UCSD-AML1 (cell line): ENCODE data around the gene DFFA.
"Not testable (repeated sequence)": the region's sequence is repeated elsewhere in the genome, so short reads cannot be mapped to it uniquely, and the experiment has no call there.

Source experiments
- DNase-seq: peaks from one replicate; lab custom pipeline; 2025; ENCODE audit not compliant: unreplicated experiment; lab: John Stamatoyannopoulos, UW

The DFFA gene

DNA sequence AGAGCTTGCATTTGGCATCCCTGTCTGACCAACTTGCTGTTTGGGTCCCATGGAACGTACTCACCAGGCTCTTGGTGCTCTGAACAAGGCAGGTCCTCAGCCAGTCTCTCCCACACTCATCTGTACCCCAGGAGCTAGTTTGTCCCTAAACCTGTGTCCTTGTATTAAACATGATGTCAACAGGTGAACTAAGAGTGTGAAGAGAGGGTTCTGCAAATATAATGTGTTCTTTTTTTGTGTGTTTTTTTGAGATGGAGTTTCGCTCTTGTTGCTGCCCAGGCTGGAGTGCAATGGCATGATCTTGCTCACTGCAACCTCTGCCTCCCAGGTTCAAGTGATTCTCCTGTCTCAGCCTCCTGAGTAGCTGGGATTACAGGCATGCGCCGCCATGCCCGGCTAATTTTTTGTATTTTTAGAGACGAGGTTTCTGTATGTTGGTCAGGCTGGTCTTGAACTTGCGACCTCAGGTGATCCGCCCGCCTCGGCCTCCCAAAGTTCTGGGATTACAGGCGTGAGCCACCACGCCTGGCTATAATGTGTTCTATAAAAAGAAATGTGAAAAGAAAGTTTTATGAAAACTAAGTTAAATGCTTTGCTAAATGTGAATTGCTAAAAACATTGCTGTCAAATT, 33.8 kb upstream of the DFFA start:
- DNase-seq: not testable (repeated sequence)

DNA sequence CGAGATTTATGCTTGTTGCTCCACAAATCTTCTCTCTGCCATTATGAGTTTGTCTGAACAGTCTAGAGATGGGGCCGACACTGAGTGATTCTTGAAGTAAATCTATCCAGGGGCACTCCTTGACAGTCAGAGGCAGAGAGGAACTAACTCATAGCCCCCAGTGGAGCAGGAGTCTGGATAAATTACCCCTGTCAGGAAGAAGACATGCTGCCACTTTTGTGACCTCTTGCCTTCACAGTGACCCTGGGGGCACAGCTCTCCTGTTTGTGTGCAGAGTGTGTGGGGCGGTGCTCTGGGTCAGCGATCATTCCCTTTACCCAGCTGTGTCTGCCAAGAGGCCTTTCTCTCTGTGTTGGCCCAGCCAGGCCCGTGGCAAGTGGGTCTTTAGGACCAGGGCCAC, 31.9 kb upstream of the DFFA start:
- no peak for DNase-seq

DNA sequence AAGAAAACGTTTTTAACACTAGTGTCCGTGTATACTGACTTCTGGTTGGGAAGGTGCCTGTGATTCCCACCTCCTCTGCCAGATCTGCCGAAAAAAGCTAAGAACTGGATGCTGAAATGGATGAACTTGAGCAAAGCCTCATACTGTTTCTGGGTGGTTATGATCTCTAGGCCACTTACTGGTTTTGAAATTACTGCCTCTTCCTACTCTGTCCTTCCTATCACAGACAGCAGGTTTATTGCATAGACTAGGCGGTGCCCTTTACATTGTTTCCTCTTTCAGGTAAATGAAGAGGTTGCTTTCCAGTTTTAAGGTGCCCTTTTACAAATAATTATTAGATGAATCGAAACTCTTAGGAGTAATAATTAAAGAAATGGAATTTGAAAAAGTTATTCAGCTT, 29.9 kb upstream of the DFFA start:
- no peak for DNase-seq

GRCh38 chr1:10498231-10498630, 25.9 kb upstream of the DFFA start:
- DNase-seq: no peak

DNA sequence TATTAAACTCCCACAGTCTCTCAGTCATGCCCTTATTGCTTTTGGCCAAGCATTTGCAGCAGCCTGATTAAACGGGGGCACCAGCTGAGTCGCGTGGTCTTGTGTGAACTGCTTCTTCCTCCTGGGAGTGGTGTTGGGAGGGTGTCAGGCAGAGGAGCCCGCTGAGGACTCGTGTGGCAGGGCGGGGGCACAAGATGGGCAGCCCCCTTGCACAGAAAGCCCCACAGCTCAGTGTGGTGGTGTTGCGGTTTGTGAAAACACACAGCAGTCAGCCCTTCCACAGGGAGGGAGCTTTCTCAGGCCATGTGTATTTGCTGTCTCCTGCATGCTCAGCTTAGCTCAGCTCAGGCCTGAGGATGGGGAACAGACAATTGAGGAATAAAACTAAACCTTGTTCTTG, 24.8 kb upstream of the DFFA start:
- no peak for DNase-seq

- no peak for DNase-seq
Observed at GRCh38 chr1:10495952-10496351, 23.6 kb upstream of the DFFA start.

GRCh38 chr1:10495475-10495817, 23.1 kb upstream of the DFFA start:
- DNase-seq: no peak

- peak; percentile 79 for DNase-seq
Observed at GRCh38 chr1:10494754-10495474, 22.6 kb upstream of the DFFA start.

DNA sequence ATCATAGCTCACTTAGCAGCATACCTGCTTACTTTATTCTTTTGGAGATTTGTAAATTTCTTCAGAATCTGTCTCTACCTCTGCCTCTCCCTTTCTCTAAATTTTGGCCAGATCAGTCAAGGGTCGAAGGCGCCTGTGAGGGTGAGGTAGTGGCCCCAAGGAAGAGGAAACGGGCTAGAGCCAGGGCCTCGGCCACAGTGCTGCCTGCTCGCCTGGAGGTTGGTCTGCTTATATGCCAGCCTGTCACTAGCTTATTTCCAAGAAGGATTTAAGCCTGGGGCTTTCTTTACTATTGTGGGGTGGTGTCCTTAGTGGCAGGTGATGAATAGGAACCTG, 22.1 kb upstream of the DFFA start:
- no peak for DNase-seq

- DNase-seq: no peak
Observed at GRCh38 chr1:10490286-10490970, 18.1 kb upstream of the DFFA start.

DNA sequence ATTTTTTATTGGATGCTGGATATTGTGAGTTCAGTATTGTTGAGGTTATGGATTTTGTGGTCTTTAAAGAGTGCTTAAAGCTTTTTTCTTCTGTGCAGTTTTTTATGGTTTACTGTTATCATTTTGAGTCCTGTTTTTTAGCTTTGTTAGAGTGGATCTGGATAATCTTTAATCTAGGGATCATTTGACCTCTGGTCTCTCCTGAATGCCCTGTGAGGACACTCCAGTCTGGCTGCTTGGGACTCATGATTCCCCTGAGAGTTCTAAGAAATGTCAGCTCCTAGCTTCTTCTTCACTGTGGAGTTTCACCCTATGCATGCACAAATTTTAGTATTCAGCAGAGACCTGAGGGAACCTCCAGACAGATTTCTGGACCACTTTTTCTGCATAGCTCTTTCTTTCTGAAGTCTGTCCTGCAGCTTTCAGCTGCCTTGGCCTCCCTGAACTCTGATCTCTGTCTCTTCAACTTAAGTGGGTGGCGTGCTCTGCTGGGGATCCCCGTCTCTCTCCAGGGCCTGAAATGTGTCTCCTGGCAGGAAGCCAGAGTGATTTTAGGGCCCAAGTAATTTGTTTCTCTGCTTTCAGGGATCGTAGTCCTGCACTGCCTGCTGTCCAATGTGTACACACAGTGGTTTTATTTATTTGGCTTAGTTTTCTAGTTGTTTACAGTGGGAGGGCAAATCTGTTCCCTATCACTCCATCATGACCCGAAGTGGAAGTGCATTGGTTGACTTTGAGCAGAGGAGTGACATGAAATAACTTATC, 17.1 kb upstream of the DFFA start:
- no peak for DNase-seq

- peak; percentile 37 for DNase-seq
Observed at GRCh38 chr1:10484521-10484920, 12.2 kb upstream of the DFFA start.

GRCh38 chr1:10480614-10481013, 8.3 kb upstream of the DFFA start:
- no peak for DNase-seq

DNA sequence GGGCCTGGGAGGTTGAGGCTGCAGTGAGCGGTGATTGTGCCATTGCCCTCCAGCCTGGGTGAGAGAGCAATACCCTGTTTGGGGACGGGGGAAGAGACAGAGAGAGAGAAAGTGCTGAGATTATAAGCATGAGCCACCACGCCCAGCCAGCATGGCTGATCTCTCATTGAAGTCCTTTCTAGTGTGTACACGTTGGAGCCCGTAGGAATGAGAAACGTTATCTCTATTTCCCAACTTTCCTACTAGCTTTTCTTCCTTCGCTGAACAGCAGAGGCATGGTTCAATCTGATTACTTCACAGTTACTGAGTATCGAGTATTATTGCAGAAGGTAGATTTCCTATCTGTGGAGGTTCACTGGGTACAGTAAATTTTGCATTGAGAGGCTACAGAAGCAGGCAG, 7.0 kb upstream of the DFFA start:
- DNase-seq: no peak

GRCh38 chr1:10475510-10475909, 3.2 kb upstream of the DFFA start:
- DNase-seq: no peak

DNA sequence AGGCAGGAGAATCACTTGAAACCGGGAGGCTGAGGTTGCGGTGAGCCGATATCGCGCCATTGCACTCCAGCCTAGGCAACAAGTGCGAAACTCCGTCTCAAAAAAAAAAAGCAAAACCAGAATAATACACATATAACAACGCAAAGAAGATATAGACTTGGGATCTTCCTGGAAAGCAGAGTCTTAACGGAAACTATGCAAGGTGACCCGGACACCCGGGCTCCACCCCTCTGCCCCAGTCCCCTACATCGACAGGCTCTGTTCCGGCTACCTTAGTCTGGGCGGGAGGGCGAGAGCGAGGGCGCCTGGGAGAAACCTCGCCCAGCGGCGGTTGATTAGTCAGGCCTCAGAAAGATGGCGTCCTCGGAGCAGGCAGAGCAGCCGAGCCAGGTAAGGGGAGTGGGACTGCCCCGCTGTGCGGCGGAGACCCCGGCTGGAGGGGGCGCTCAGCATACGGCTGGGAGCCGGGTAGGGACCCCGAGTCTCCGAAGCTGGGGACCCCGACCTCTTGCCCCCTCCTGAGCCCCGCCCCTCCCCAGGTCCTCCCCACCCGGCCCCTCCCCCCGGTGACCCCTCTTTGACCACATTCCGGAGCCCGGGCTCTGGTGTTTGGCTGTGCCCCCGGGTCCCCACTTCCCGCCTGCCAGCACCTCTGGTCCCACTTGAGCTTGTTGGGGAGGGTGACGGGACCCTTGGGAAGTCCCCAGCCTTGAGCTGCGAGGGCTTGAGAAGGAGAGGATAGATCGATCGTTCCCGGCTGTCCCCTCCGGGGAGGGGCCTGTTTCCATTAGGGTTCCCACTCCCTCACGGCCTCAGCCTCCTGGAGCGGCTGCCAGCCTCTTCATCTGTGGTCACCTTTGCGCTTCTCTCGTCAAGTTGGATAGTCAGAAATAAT, 2.5 kb upstream of the DFFA start, which contains the start of gene PEX14:
Gene PEX14 (plus strand): TSS at position 338 of the 895 bp plus-strand sequence. CDS start 17 bp downstream, at position 355.
- peak; percentile 89 for DNase-seq

DNA sequence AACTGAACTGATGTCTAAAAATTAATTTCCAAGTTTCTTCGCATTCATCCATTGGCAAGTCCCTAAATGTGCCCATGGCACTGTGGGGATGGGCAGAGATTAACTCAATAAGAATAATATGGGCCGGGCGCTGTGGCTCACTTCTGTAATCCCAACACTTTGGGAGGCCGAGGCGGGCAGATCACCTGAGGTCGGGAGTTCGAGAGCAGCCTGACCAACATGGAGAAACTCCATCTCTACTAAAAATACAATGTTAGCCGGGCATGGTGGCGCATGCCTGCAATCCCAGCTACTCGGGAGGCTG, 1.9 kb upstream of the DFFA start:
- DNase-seq: not testable (repeated sequence)

- no peak for DNase-seq
Observed at GRCh38 chr1:10473145-10473765, 926 bp upstream of the DFFA start.

GRCh38 chr1:10471411-10472219, 714 bp downstream of the DFFA start:
- DNase-seq: no peak

DNA sequence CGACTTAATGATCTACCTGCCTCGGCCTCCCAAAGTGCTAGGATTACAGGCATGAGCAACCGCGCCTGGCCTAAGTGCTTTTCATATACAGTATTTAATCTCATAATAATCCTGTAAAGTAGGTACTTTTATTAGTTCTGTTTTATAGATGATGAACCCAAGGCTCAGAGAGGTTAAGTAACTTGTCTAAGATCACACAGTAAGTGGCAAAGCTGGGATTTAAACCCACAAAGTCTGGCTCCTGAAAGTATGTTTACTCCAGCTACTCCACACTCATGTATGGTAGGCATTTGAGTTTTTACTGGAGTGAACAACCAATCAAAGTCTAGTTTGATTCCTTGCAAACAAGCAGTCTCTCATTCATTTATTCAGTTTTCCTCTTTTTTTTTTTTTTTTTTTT, 2.3 kb downstream of the DFFA start:
- no peak for DNase-seq
